Stimulated activated CD4-positive, alpha-beta T cell treated with anti-CD3 and anti-CD28 coated beads, TNF-alpha, amount 100 ng/mL, for 1 hour (primary cell): Measurements from ENCODE around the gene SPG7.
"Not testable (repeated sequence)": the region's sequence is repeated elsewhere in the genome, so short reads cannot be mapped to it uniquely, and the experiment has no call there.

Experiments used
- DNase-seq, 3 donors: peaks; one replicate each; pipeline ENCODE4 v3.0.0-alpha.2; 2020; ENCODE audit warnings: low read depth in 3 of 3, low spot score in 1 of 3

The SPG7 gene

GRCh38 chr16:89507834-89508590 is at the start of gene SPG7:
Gene SPG7 (plus strand): TSS chr16:89508403. CDS start chr16:89508418, 15 bp downstream.
- peak; percentile 70 to 91 (median 86) for DNase-seq

DNA sequence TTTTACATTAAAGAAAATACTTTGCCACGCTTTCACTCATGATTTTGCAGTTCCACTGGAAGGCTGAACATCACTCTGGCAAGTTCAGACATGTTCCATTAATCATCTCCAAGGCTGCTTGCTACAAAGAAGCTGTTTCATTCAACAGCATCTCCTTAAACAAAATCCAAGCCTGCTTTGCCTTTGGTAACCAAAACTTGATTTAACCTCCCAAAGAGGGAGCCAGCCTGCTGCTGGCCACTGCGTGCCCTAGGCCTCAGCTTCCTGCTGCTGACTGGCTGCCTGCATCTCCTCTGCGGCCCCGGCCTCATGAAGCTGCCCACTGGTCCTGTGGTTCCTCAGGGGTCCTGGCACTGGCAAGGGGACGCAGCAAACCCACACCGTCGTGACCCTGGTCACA is 49.7 kb upstream of the SPG7 start:
- DNase-seq, result no peak

GRCh38 chr16:89458967-89459366 is 49.2 kb upstream of the SPG7 start:
- DNase-seq, result no peak

DNA sequence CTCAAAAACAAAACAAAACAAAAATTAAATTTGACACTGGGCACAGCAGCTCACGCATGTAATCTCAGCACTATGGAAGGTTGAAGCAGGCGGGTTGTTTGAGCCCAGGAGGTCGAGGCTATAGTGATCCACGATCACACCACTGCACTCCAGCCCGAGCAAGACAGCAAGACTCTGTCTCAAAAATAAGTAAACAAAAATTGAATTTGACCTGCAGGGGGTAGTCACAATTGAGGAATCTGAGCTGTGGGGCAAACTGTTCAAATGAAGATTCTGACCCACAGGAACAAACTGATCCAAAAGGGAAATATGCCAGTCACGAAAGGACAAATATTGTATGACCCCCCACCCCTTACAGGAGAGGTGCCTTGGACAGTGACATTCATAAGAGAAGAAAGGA is 47.6 kb upstream of the SPG7 start:
- no peak for DNase-seq

- DNase-seq, result not testable (repeated sequence)
These were observed 46.3 kb upstream of the SPG7 start for GRCh38 chr16:89461890-89462289.

- DNase-seq, result not testable (repeated sequence)
These were observed 45.6 kb upstream of the SPG7 start for GRCh38 chr16:89462639-89463038.

DNA sequence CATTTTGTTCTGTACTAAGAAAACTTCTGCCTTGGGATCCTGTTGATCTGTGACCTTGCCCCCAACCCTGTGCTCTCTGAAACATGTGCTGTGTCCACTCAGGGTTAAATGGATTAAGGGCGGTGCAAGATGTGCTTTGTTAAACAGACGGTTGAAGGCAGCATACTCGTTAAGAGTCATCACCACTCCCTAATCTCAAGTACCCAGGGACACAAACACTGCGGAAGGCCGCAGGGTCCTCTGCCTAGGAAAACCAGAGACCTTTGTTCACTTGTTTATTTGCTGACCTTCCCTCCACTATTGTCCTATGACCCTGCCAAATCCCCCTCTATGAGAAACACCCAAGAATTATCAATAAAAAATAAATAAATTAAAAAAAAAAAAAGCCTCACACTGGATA is 44.9 kb upstream of the SPG7 start:
- DNase-seq, result not testable (repeated sequence)

GRCh38 chr16:89466920-89467319 is 41.3 kb upstream of the SPG7 start:
- no peak for DNase-seq

DNA sequence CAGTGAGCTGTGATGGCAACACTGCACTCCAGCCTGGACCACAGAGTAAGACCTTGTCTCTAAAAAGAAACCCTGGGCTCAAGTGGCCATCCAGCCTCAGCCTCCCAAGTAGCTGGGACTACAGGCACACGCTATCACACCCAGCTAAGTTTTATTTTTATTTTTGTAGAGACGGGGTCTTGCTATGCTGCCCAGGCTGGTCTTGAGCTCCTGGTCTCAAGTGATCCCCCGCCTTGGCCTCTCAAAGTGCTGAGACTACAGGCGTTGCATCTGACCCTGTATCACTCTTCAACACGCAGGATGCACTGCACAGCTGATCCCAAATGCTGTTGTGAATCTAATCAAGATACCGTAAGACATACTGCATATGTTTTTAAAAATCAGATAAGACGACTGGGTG is 40.8 kb upstream of the SPG7 start:
- no peak for DNase-seq

GRCh38 chr16:89472711-89473075 is 35.5 kb upstream of the SPG7 start:
- no peak for DNase-seq

- DNase-seq, result no peak
These were observed 35.0 kb upstream of the SPG7 start for GRCh38 chr16:89473136-89473712.

DNA sequence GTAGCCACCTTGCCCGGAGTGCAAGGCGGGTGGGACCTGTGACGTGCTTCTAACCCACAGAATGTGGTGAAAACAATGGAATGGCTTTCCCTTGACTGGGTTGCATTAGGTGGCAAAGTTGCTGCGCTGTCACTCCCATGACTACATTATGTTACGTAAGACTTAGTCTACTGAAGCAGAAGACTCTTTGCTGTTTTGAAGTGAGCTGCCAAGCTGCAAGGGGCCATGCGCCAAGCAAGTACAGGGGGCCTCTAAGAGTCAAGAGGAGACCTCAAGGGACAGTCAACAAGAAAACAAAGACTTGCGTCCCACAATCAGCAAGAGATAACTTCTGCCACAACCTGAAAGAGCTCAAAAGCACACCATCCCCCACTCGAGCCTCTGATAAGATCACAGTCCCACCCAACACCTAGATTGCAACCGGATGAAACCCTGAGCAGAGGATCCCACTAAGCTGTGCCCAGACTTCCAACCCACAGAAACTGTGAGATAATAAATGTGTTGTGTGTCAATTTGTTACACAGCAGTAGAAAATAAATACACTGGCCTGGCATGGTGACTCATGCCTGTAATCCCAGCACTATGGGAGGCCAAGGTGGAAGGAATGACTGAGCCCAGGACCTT is 34.3 kb upstream of the SPG7 start:
- DNase-seq, result no peak

DNA sequence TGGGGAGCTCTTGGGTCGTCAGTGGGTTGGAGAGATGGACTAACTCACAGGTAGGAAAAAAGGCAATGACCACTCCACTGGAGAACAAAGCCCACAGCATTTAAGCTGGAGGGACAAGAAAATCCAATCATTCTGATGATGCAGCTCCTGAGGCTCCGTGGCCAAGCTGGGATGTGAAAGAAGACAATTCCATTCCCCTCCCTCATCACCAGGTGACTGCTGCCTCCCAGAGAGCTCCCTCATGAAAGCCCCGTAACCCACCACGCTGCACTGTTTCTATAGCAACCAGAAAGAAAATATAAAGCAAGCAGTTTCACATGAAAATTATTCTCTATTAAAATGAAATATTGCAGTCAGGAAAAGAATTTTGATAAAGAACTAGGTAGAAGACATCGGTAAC is 33.1 kb upstream of the SPG7 start:
- DNase-seq, result no peak

DNA sequence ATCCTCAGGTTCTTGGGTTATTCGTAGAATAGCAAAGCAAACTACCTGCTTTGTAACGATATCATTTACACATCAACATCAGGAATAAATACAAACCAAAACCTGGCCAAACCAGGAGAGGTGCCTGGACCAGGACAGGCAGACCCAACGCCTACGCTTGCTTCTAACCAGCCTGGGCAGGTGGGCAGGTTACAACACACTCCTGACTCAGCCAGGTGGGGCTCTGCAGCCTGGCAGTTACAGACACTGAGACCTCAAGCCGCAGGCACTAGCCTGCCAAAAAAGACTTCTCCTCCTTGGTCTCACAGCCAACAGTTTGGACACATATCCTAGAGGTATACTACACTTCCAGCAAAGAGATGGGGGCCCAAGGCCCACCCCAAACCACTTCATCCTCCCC is 31.8 kb upstream of the SPG7 start:
- DNase-seq, result no peak

- no peak for DNase-seq
These were observed 31.4 kb upstream of the SPG7 start for GRCh38 chr16:89476811-89477261.

- no peak for DNase-seq
These were observed 29.5 kb upstream of the SPG7 start for GRCh38 chr16:89478576-89479221.

- DNase-seq, result no peak
These were observed 26.7 kb upstream of the SPG7 start for GRCh38 chr16:89481356-89481955.

DNA sequence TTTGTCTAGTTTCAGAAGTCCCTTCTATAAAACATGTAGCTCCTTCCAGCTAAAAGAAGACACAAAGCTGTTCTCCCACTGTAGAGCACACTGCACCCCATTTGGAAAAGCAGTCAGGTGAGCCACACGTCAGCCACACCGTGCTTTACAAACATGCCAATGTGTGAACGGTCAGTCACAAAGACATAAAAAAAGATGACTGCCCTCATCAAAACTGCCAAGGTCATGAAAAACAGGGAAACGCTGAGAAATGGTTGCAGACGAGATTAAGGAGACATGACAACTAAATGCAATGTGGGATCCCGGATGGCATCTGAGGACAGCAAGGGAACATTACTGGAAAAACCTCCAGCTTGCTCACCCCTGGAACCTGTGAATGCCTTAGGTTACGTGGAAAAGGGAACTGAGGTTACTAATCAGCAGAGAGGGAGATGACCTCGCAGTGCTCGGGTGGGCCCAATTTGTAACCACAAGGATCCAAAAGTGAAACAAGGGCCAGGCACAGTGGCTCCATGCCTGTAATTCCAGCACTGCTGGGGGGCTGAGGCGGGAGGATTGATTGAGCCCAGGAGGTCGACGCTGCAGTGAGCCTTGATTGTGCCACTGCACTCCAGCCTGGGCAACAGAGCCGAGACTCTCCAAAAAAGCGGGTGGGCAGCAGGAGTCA is 25.9 kb upstream of the SPG7 start:
- DNase-seq, result no peak

DNA sequence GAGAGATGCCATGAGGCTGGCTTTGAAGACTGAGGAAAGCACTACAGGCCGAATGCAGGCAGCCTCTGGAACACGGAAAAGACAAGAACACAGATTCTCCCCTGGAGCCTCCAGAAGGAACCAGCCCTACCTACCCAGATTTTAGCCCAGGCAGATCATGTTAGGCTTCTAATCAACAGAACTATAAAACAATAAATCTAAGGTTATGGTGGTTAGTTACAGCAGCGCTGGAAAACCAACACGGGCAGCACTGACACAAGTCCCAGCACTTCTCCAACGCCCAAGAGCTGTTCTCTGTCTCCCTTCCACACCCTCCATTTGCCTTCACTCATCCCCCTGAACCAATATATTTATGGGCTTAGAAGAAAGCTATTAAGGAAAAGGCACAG is 25.4 kb upstream of the SPG7 start:
- DNase-seq, result no peak

GRCh38 chr16:89484041-89484501 is 24.1 kb upstream of the SPG7 start:
- DNase-seq, result no peak
